ENCODE measurements around the gene ZGLP1.

The ZGLP1 gene

GRCh38 chr19:10317045-10317856, 7.6 kb upstream of the ZGLP1 start:
- no peak overlapping the region for H3K4me3 ChIP-seq (ENCODE audit: low read depth, low read length)
- no peak for DNase-seq (ENCODE audit: low read depth)
- no peak for TF ChIP-seq CTCF (IDR thresholded peaks at IDR 0.05; ENCODE audit: control insufficient read depth, extremely low read depth, insufficient read depth)

GRCh38 chr19:10316229-10317044, 6.8 kb upstream of the ZGLP1 start:
- no peak for TF ChIP-seq CTCF (IDR thresholded peaks at IDR 0.05; ENCODE audit: control insufficient read depth, extremely low read depth, insufficient read depth)
- no peak for DNase-seq (ENCODE audit: low read depth)
- peak overlapping the region; percentile 74 for H3K4me3 ChIP-seq (ENCODE audit: low read depth, low read length)

GRCh38 chr19:10315335-10316214, 6.0 kb upstream of the ZGLP1 start, which contains the start of gene FDX2:
TSS of gene FDX2 (minus strand) at chr19:10316015. CDS start at chr19:10315996, 19 bp downstream.
- H3K4me3 ChIP-seq (ENCODE audit: low read depth, low read length): peak within 1 kb of the TSS; percentile 74
- TF ChIP-seq CTCF (IDR thresholded peaks at IDR 0.05; ENCODE audit: control insufficient read depth, extremely low read depth, insufficient read depth): no peak
- peak; percentile 57 for DNase-seq (ENCODE audit: low read depth)

- no peak for TF ChIP-seq CTCF (IDR thresholded peaks at IDR 0.05; ENCODE audit: control insufficient read depth, extremely low read depth, insufficient read depth)
- no peak for DNase-seq (ENCODE audit: low read depth)
- no peak overlapping the region for H3K4me3 ChIP-seq (ENCODE audit: low read depth, low read length)
These were observed 3.3 kb downstream of the ZGLP1 start for GRCh38 chr19:10306327-10306726.

GRCh38 chr19:10305139-10305806, 4.3 kb downstream of the ZGLP1 start:
- no peak for TF ChIP-seq CTCF (IDR thresholded peaks at IDR 0.05; ENCODE audit: control insufficient read depth, extremely low read depth, insufficient read depth)
- DNase-seq (ENCODE audit: low read depth): no peak
- H3K4me3 ChIP-seq (ENCODE audit: low read depth, low read length): no peak overlapping the region
